Mesothelial cell of epicardium (in vitro differentiated cells): ENCODE measurements around the gene PHF19. TPM values are rescaled to one million over a fixed set of nuclear protein-coding genes. Genes with fewer than 3 reads are reported as not detected.

ENCODE experiments used
- DNase-seq, 2 experiments: peaks; one replicate each; pipeline ENCODE4 v3.0.0; 2021; ENCODE audit warnings: low spot score in 2 of 2; ENCODE audit not compliant: unreplicated experiment in 2 of 2
- H3K27ac Mint-ChIP-seq: 2 replicates; pipeline ENCODE4 v1.8.0; 2021; ENCODE audit warnings: mixed read lengths
- H3K27me3 Mint-ChIP-seq: 2 replicates; pipeline ENCODE4 v1.8.0; 2021; ENCODE audit warnings: low read depth, mixed read lengths
- H3K36me3 Mint-ChIP-seq: 2 replicates; pipeline ENCODE4 v1.8.0; 2021; ENCODE audit warnings: mixed read lengths
- H3K4me1 Mint-ChIP-seq: 2 replicates; pipeline ENCODE4 v1.8.0; 2021; ENCODE audit warnings: mixed read lengths
- H3K4me3 Mint-ChIP-seq: 2 replicates; pipeline ENCODE4 v1.8.0; 2021; ENCODE audit warnings: mild to moderate bottlenecking, moderate library complexity, mixed read lengths
- H3K9me3 Mint-ChIP-seq: 2 replicates; pipeline ENCODE4 v1.8.0; 2021; ENCODE audit warnings: mixed read lengths
- CTCF ChIP-seq: fragments of 200-600 bp; sonication (generic); IDR thresholded peaks from one replicate; pipeline ENCODE4 v1.5.0; 2021; ENCODE audit warnings: antibody characterized with exemption; ENCODE audit not compliant: unreplicated experiment
- total RNA-seq: library from RNA; stranded (reverse); gene quantifications from 3 replicates; pipeline ENCODE4 v1.2.1, GENCODE V29; 2021

The PHF19 gene
- total RNA-seq, 1 donor from 2014 or later = 41.6 TPM

- Mint-ChIP-seq H3K9me3 (peaks cover 3% of the 10 kb centered on the region), H3K36me3 (peaks cover 9% of the 10 kb centered on the region), H3K4me1 (peaks cover 10% of the 10 kb centered on the region), H3K27ac (no peak overlapping the region), H3K27me3 (no peaks in the 10 kb centered on the region), H3K4me3 (no peak overlapping the region)
- no peak for TF ChIP-seq CTCF
- no peak for DNase-seq
These were observed 37.4 kb upstream of the PHF19 start for GRCh38 chr9:120914396-120914795.

GRCh38 chr9:120913647-120914264 lies 36.8 kb upstream of the PHF19 start:
- DNase-seq = no peak
- no peak for TF ChIP-seq CTCF
- Mint-ChIP-seq H3K4me1 (peaks cover 5% of the 10 kb centered on the region), H3K4me3 (no peak overlapping the region), H3K27ac (no peak overlapping the region), H3K36me3 (peaks cover 9% of the 10 kb centered on the region), H3K27me3 (no peaks in the 10 kb centered on the region), H3K9me3 (peaks cover 3% of the 10 kb centered on the region)

GRCh38 chr9:120912958-120913646 lies 36.1 kb upstream of the PHF19 start:
- Mint-ChIP-seq H3K36me3 (peaks cover 9% of the 10 kb centered on the region), H3K9me3 (peaks cover 3% of the 10 kb centered on the region), H3K27ac (no peak overlapping the region), H3K27me3 (no peaks in the 10 kb centered on the region), H3K4me1 (peaks cover 2% of the 10 kb centered on the region), H3K4me3 (no peak overlapping the region)
- no peak for TF ChIP-seq CTCF
- no peak for DNase-seq

GRCh38 chr9:120911295-120911837 lies 34.4 kb upstream of the PHF19 start:
- H3K9me3 Mint-ChIP-seq = no peaks in the 10 kb centered on the region
- H3K4me1 Mint-ChIP-seq = no peaks in the 10 kb centered on the region
- DNase-seq = no peak
- H3K27me3 Mint-ChIP-seq = no peaks in the 10 kb centered on the region
- H3K27ac Mint-ChIP-seq = no peak overlapping the region
- H3K4me3 Mint-ChIP-seq = no peak overlapping the region
- no peak for TF ChIP-seq CTCF
- H3K36me3 Mint-ChIP-seq = peaks cover 2% of the 10 kb centered on the region

- H3K4me1 Mint-ChIP-seq = no peaks in the 10 kb centered on the region
- H3K27me3 Mint-ChIP-seq = no peaks in the 10 kb centered on the region
- H3K36me3 Mint-ChIP-seq = peaks cover 2% of the 10 kb centered on the region
- no peak overlapping the region for H3K27ac Mint-ChIP-seq
- no peak for TF ChIP-seq CTCF
- H3K4me3 Mint-ChIP-seq = no peak overlapping the region
- no peaks in the 10 kb centered on the region for H3K9me3 Mint-ChIP-seq
- no peak for DNase-seq
These were observed 33.7 kb upstream of the PHF19 start for GRCh38 chr9:120910643-120911042.
